Measurements from ENCODE around the gene LRRFIP2.
A peak's percentile ranks its signal among the peaks of the same experiment; 100 is the strongest.

The LRRFIP2 gene

DNA sequence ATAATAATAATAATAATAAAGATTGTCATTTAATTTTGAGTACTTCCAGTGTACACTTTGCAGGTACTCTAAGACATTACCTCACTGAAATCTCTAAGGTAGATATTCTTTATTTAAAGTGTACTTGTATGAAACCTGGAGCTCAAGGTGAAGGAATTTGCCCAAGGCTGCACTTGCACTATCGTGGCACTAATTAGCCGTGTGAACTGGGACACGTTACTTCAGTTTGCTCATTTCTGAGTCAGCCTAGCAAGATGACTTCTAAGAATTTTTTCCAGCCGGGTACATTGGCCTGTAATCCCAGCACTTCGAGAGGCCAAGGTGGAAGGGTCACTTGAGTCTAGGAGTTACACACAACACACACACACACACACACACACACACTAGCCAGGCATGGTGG, 147.5 kb downstream of the LRRFIP2 start:
- no peak for DNase-seq (ENCODE audit: low read depth)
- TF ChIP-seq, protein P1, sequence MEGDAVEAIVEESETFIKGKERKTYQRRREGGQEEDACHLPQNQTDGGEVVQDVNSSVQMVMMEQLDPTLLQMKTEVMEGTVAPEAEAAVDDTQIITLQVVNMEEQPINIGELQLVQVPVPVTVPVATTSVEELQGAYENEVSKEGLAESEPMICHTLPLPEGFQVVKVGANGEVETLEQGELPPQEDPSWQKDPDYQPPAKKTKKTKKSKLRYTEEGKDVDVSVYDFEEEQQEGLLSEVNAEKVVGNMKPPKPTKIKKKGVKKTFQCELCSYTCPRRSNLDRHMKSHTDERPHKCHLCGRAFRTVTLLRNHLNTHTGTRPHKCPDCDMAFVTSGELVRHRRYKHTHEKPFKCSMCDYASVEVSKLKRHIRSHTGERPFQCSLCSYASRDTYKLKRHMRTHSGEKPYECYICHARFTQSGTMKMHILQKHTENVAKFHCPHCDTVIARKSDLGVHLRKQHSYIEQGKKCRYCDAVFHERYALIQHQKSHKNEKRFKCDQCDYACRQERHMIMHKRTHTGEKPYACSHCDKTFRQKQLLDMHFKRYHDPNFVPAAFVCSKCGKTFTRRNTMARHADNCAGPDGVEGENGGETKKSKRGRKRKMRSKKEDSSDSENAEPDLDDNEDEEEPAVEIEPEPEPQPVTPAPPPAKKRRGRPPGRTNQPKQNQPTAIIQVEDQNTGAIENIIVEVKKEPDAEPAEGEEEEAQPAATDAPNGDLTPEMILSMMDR (conservative IDR thresholded peaks at IDR 0.05; ENCODE audit: control insufficient read depth, insufficient read depth, low read depth, low read length) = no peak

DNA sequence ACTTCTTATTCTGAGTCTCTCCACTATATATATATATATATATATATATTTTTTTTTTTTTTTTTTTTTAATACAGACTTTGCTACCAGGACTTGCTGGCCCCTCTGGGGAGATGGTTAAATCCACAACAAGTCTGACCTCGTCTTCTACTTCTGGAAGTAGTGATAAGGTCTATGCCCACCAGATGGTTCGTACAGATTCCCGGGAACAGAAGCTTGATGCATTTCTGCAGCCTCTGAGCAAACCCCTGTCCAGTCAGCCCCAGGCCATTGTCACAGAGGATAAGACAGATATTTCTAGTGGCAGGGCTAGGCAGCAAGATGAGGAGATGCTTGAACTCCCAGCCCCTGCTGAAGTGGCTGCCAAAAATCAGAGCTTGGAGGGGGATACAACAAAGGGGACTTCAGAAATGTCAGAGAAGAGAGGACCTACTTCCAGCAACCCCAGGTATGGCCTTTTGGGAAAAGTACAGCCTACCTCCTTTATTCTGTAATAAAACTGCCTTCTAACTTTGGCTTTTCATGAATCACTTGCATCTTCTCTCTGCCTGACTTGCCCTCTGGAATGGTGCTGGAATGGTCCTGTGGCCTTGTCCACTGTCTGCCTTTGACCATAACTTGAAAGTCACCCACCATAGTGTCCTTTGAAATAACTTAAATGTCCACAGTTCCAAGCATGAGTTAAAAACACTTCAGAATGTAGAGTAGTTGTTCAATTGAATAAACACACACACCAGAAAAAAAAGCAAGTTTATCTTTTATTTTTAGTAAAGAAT, 148.6 kb downstream of the LRRFIP2 start:
- TF ChIP-seq, protein P1 (conservative IDR thresholded peaks at IDR 0.05; ENCODE audit: control insufficient read depth, insufficient read depth, low read depth, low read length) = no peak
- DNase-seq (ENCODE audit: low read depth) = no peak
- no peak overlapping the region for H3K4me3 ChIP-seq (ENCODE audit: control insufficient read depth, low read depth, low read length)

More for the DNA sequence above, 147.5 kb downstream of the LRRFIP2 start:
- no peak overlapping the region for H3K4me3 ChIP-seq (ENCODE audit: control insufficient read depth, low read depth, low read length)

DNA sequence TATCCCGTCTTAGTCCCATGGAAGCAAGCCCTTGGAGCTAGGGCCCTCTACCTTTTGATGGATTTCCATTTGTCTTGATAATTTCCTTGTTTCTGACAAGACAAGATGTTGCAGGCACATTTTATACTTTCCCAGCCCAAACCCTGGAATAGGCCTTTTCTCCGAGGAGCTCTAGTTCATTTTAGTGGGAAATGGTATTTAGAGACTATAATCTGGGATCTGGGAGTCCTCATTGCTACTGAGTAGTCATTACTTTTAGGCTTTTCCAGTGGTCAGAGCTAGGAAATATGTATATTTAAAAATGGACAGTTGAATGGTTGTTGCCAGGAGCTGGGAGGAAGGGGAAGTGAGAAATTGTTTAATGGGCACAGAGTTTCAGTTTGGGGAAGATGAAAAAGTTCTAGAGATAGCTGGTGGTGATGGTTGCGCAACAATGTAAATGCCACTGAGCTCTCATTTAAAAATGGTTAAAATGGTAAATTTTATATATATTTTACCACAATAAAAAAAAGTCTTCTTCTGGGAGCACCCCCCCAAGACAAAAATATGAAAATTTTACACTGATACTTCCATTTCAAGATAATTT, 149.5 kb downstream of the LRRFIP2 start:
- H3K4me3 ChIP-seq (ENCODE audit: control insufficient read depth, low read depth, low read length) = no peak overlapping the region
- DNase-seq (ENCODE audit: low read depth) = no peak

DNA sequence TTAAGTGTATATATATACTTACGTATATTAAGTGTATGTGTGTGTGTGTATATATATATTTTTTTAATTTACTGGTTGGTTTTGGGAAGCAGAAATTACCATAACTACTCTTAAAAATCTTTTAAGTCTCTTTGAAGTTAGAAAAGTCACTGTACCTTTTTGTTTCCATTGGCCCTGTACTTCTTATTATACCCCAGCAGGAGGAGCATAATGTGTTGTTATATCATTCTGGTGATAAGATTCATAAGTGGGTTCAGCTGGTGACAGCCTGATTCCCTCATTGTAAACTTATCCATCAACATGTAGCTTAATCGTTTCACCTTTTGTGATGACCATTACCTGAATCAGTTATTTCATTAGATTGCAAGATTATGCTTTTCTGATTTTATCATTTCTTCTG, 150.3 kb downstream of the LRRFIP2 start:
- DNase-seq (ENCODE audit: low read depth) = peak; percentile 40
- TF ChIP-seq, protein P1 (conservative IDR thresholded peaks at IDR 0.05; ENCODE audit: control insufficient read depth, insufficient read depth, low read depth, low read length) = peak; percentile 44

More for the DNA sequence above, 149.5 kb downstream of the LRRFIP2 start:
- TF ChIP-seq, protein P1 (conservative IDR thresholded peaks at IDR 0.05; ENCODE audit: control insufficient read depth, insufficient read depth, low read depth, low read length) = no peak

DNA sequence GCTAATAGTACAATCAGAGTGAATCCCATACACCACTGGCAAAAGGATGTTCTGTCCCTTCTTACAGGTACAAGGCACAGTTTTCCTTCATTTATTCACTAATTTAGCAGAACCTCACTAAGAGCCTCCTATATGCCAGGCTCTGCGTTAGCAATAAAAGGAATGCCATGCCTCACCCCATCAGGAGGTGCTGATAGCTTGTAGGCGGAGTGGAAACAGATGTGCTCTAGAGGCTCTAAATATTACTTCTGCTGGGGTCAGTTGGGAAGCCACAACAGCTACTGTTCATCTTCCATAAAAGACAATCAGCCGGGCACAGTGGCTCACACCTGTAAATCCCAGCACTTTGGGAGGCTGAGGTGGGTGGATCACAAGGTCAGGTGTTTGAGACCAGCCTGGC, 156.7 kb downstream of the LRRFIP2 start:
- no peak for DNase-seq (ENCODE audit: low read depth)
- H3K4me3 ChIP-seq (ENCODE audit: control insufficient read depth, low read depth, low read length) = no peak overlapping the region
- TF ChIP-seq, protein P1 (conservative IDR thresholded peaks at IDR 0.05; ENCODE audit: control insufficient read depth, insufficient read depth, low read depth, low read length) = no peak

More for the DNA sequence above, 150.3 kb downstream of the LRRFIP2 start:
- H3K4me3 ChIP-seq (ENCODE audit: control insufficient read depth, low read depth, low read length) = no peak overlapping the region

DNA sequence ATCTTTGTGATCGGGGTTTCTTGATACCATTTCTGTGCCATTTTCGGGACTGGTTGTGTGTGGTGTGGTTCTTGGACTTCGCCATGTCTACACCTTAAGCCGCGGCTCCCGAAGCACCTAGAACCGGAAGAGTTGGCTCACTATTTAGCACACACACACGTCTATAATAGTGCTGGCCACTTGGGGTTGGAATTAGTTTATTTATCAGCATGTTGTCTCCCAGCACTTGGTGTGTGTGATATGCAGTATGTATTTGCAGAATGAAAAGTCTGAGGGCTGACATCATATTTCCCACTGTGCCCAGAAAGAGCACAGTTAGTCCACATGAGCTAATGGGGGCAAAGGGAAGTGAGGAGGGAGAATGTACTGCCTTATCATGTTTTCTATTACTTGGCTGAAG, 157.5 kb downstream of the LRRFIP2 start:
- no peak overlapping the region for H3K4me3 ChIP-seq (ENCODE audit: control insufficient read depth, low read depth, low read length)
- no peak for DNase-seq (ENCODE audit: low read depth)
- TF ChIP-seq, protein P1 (conservative IDR thresholded peaks at IDR 0.05; ENCODE audit: control insufficient read depth, insufficient read depth, low read depth, low read length) = no peak

Data from fibroblast of mammary gland (primary cell).